Ascending aorta (tissue), 2 donors: Measurements from ENCODE around the gene ROR1. TPM values are rescaled to one million over a fixed set of nuclear protein-coding genes. Genes with fewer than 3 reads are reported as not detected.

Source experiments
- DNase-seq, 2 donors: peaks; one replicate each; pipeline ENCODE4 v3.0.0-alpha.2; 2019; ENCODE audit warnings: low spot score in 2 of 2
- H3K27ac ChIP-seq, 2 donors: fragments of 200-600 bp; sonication (generic); one replicate each; pipeline ENCODE4 v1.5.1; 2016 to 2017; ENCODE audit warnings: mild to moderate bottlenecking in 1 of 2
- H3K27me3 ChIP-seq: fragments of 200-600 bp; sonication (generic); one replicate; pipeline ENCODE4 v1.5.1; 2017
- H3K36me3 ChIP-seq, 2 donors: fragments of 200-600 bp; sonication (generic); one replicate each; pipeline ENCODE4 v1.5.1; 2016
- H3K4me1 ChIP-seq, 2 donors: fragments of 200-600 bp; sonication (generic); one replicate each; pipeline ENCODE4 v1.5.1; 2016 to 2017; ENCODE audit warnings: mild to moderate bottlenecking in 1 of 2
- H3K4me3 ChIP-seq, 2 donors: fragments of 200-600 bp; sonication (generic); one replicate each; pipeline ENCODE4 v1.5.1; 2016 to 2017; ENCODE audit warnings: mild to moderate bottlenecking in 1 of 2
- H3K9me3 ChIP-seq, 2 donors: fragments of 200-600 bp; sonication (generic); one replicate each; pipeline ENCODE4 v1.5.1; 2016
- CTCF ChIP-seq, 3 experiments: fragments of 200-600 bp in 2 of 3; fragments of 450-650 bp in 1 of 3; sonication (generic) in 2 of 3; IDR thresholded peaks; one replicate each; pipeline ENCODE4 v1.5.1; 2016 to 2019; ENCODE audit warnings: antibody characterized with exemption in 3 of 3, mild to moderate bottlenecking in 1 of 3, moderate library complexity in 1 of 3
- intact Hi-C: fragments of 100-400 bp; cut with DNase I; formaldehyde crosslinking; loops from one replicate; pipeline ENCODE4 v1.15.1; 2023
- total RNA-seq: library from RNA; depleted of rRNA; stranded (reverse); fragments of >200 nt; gene quantifications from one replicate; pipeline ENCODE4 v1.1.0, GENCODE V29; 2016

The ROR1 gene
- total RNA-seq, 1 donor from 2014 or later: 115 TPM

- H3K36me3 ChIP-seq: no peaks in the 10 kb centered on the region
- H3K4me1 ChIP-seq: peaks cover 0 to 4% of the 10 kb centered on the region in 2 donors
- no peak overlapping the region for H3K4me3 ChIP-seq
- no peaks in the 10 kb centered on the region for H3K27me3 ChIP-seq
- H3K9me3 ChIP-seq: no peaks in the 10 kb centered on the region
- intact Hi-C loops: no loop called here
- H3K27ac ChIP-seq: peak overlapping the region; percentile 31 to 33
- no peak for TF ChIP-seq CTCF (IDR thresholded peaks at IDR 0.05)
- peak in 1 of 2 donors; percentile 68 for DNase-seq
Observed at GRCh38 chr1:63731117-63732043, 42.4 kb upstream of the ROR1 start.

- no peaks in the 10 kb centered on the region for H3K9me3 ChIP-seq
- intact Hi-C loops: no loop called here
- H3K36me3 ChIP-seq: no peaks in the 10 kb centered on the region
Observed at GRCh38 chr1:63732666-63733065, 41.2 kb upstream of the ROR1 start.

GRCh38 chr1:63738772-63739171 lies 35.0 kb upstream of the ROR1 start:
- TF ChIP-seq CTCF (IDR thresholded peaks at IDR 0.05): no peak
- intact Hi-C loops: no loop called here
- no peaks in the 10 kb centered on the region for H3K9me3 ChIP-seq
- no peaks in the 10 kb centered on the region for H3K27me3 ChIP-seq
- no peaks in the 10 kb centered on the region for H3K36me3 ChIP-seq
- H3K4me3 ChIP-seq: no peak overlapping the region
- no peak for DNase-seq
- H3K27ac ChIP-seq: no peak overlapping the region
- H3K4me1 ChIP-seq: no peaks in the 10 kb centered on the region

More at GRCh38 chr1:63732666-63733065, 41.2 kb upstream of the ROR1 start:
- Histone ChIP-seq H3K4me1 (peaks cover 0 to 4% of the 10 kb centered on the region in 2 donors), H3K27ac (peak overlapping the region in 1 of 2 donors; percentile 31), H3K4me3 (no peak overlapping the region), H3K27me3 (no peaks in the 10 kb centered on the region)
- no peak for DNase-seq
- TF ChIP-seq CTCF (IDR thresholded peaks at IDR 0.05): no peak

GRCh38 chr1:63739452-63739851 lies 34.4 kb upstream of the ROR1 start:
- H3K4me1 ChIP-seq: no peaks in the 10 kb centered on the region
- TF ChIP-seq CTCF (IDR thresholded peaks at IDR 0.05): no peak
- no peaks in the 10 kb centered on the region for H3K36me3 ChIP-seq
- H3K4me3 ChIP-seq: no peak overlapping the region
- DNase-seq: no peak
- no peak overlapping the region for H3K27ac ChIP-seq
- intact Hi-C loops: no loop called here
- no peaks in the 10 kb centered on the region for H3K27me3 ChIP-seq
- H3K9me3 ChIP-seq: no peaks in the 10 kb centered on the region

- TF ChIP-seq CTCF (IDR thresholded peaks at IDR 0.05): no peak
- Histone ChIP-seq H3K27ac (no peak overlapping the region), H3K4me3 (no peak overlapping the region), H3K9me3 (no peaks in the 10 kb centered on the region), H3K4me1 (no peaks in the 10 kb centered on the region), H3K36me3 (no peaks in the 10 kb centered on the region), H3K27me3 (no peaks in the 10 kb centered on the region)
- intact Hi-C loops: no loop called here
- DNase-seq: no peak
Observed at GRCh38 chr1:63740432-63740831, 33.4 kb upstream of the ROR1 start.
